ENCODE results near the gene C1orf115.
"Not testable (repeated sequence)": the region's sequence is repeated elsewhere in the genome, so short reads cannot be mapped to it uniquely, and the experiment has no call there.

The C1orf115 gene

GRCh38 chr1:220690140-220691052 is at the start of gene C1orf115:
TSS of gene C1orf115 (plus strand) at chr1:220690363. CDS start at chr1:220690403, 40 bp downstream.
- peak; percentile 80 for DNase-seq

- no peak for DNase-seq
These were observed 47.9 kb upstream of the C1orf115 start for GRCh38 chr1:220642285-220642684.

- DNase-seq, result no peak
These were observed 37.2 kb upstream of the C1orf115 start for GRCh38 chr1:220652995-220653394.

- no peak for DNase-seq
These were observed 34.7 kb upstream of the C1orf115 start for GRCh38 chr1:220655509-220655908.

- DNase-seq, result no peak
These were observed 34.0 kb upstream of the C1orf115 start for GRCh38 chr1:220655961-220656740.

GRCh38 chr1:220666349-220666748 is 23.8 kb upstream of the C1orf115 start:
- no peak for DNase-seq

GRCh38 chr1:220669005-220669404 is 21.2 kb upstream of the C1orf115 start:
- no peak for DNase-seq

GRCh38 chr1:220670365-220670764 is 19.8 kb upstream of the C1orf115 start:
- DNase-seq, result no peak

- DNase-seq, result no peak
These were observed 16.2 kb upstream of the C1orf115 start for GRCh38 chr1:220673921-220674320.

- no peak for DNase-seq
These were observed 12.9 kb upstream of the C1orf115 start for GRCh38 chr1:220677251-220677650.

GRCh38 chr1:220680085-220680687 is 10.0 kb upstream of the C1orf115 start:
- peak; percentile 30 for DNase-seq

GRCh38 chr1:220681220-220681880 is 8.8 kb upstream of the C1orf115 start:
- DNase-seq, result no peak

- DNase-seq, result no peak
These were observed 7.1 kb upstream of the C1orf115 start for GRCh38 chr1:220682901-220683576.

GRCh38 chr1:220683716-220684115 is 6.4 kb upstream of the C1orf115 start:
- DNase-seq, result not testable (repeated sequence)

- DNase-seq, result no peak
These were observed 5.3 kb upstream of the C1orf115 start for GRCh38 chr1:220684890-220685289.

- no peak for DNase-seq
These were observed 4.3 kb upstream of the C1orf115 start for GRCh38 chr1:220685879-220686278.

GRCh38 chr1:220687809-220688208 is 2.4 kb upstream of the C1orf115 start:
- no peak for DNase-seq

- DNase-seq, result no peak
These were observed 497 bp upstream of the C1orf115 start for GRCh38 chr1:220689666-220690065.

GRCh38 chr1:220691053-220691684 is 1.0 kb downstream of the C1orf115 start:
- DNase-seq, result no peak

GRCh38 chr1:220692436-220693228 is 2.5 kb downstream of the C1orf115 start:
- DNase-seq, result no peak

GRCh38 chr1:220694866-220695382 is 4.8 kb downstream of the C1orf115 start:
- no peak for DNase-seq
